HCT116 (cell line): ENCODE results near the gene YWHAE. TPM values are rescaled to one million over a fixed set of nuclear protein-coding genes. Genes with fewer than 3 reads are reported as not detected.
"Not testable (repeated sequence)": the region's sequence is repeated elsewhere in the genome, so short reads cannot be mapped to it uniquely, and the experiment has no call there.

Experiments used
- ATAC-seq: fragments of 200-7000 bp; cut with Tn5 transposase; 2 replicates; pipeline ENCODE4 v1.9.1; 2020; ENCODE audit warnings: mild to moderate bottlenecking, moderate library complexity
- BruUV-seq: library from RNA; stranded (reverse); fragments of 400-500 nt; replicated peaks from 2 replicates; lab custom pipeline; 2021; lab: Mats Ljungman, UMichigan
- CTCF ChIA-PET: fragments of 300-600 bp; sonication (Branson Sonifier 250); formaldehyde crosslinking; loops from one replicate; lab custom pipeline; 2021; ENCODE audit warnings: antibody characterized with exemption; lab: Charles Lee
- POLR2A ChIA-PET: fragments of 300-600, 350-600 bp; sonication (Branson Sonifier 250); formaldehyde crosslinking; loops from one replicate; lab custom pipeline; 2021; ENCODE audit warnings: antibody characterized with exemption; lab: Charles Lee
- RAD21 ChIA-PET, 2 experiments: fragments of 300-600 bp; sonication (Branson Sonifier 250); formaldehyde crosslinking; loops; one replicate each; lab custom pipeline; 2023; ENCODE audit warnings: low total read pairs in 2 of 2; ENCODE audit not compliant: uncharacterized antibody in 2 of 2, unreplicated experiment in 2 of 2, low non-redundant PET in 1 of 2; lab: Charles Lee
- DNase-seq: peaks from one replicate; pipeline ENCODE4 v3.0.0-alpha.2; 2010; ENCODE audit warnings: low read depth, low spot score
- H2AFZ ChIP-seq: fragments of 200-600 bp; shearing (Covaris generic), sonication (generic); 2 replicates; pipeline ENCODE4 v1.6.1; 2017; ENCODE audit warnings: low read depth, mixed run types, mixed read lengths, antibody characterized with exemption, low read length; ENCODE audit not compliant: poor library complexity, severe bottlenecking
- H3K27ac ChIP-seq: 2 replicates; pipeline ENCODE4 v1.5.1; 2012; ENCODE audit warnings: low read depth, low read length
- H3K27me3 ChIP-seq: fragments of 200-600 bp; sonication (generic); 2 replicates; pipeline ENCODE4 v1.6.1; 2016; ENCODE audit warnings: mixed run types, low read length, mixed read lengths; ENCODE audit not compliant: insufficient read depth
- H3K36me3 ChIP-seq, 2 experiments: fragments of 200-500 bp in 1 of 2; fragments of 200-600 bp in 1 of 2; sonication (Bioruptor generic) in 1 of 2; sonication (generic) in 1 of 2; 2 replicates each; pipeline versions ENCODE4 v1.5.1 to v1.6.1; 2014 to 2016; ENCODE audit warnings: low read length in 2 of 2, inconsistent platforms in 1 of 2, mixed read lengths in 1 of 2, mixed run types in 1 of 2; ENCODE audit not compliant: insufficient read depth in 2 of 2, control insufficient read depth in 1 of 2
- H3K4me1 ChIP-seq, 2 experiments: fragments of 200-600 bp in 1 of 2; sonication (generic) in 1 of 2; 2 replicates each; pipeline versions ENCODE4 v1.5.1 to v1.6.1; 2012 to 2017; ENCODE audit warnings: low read length in 2 of 2, inconsistent platforms in 1 of 2, mild to moderate bottlenecking in 1 of 2, mixed read lengths in 1 of 2, mixed run types in 1 of 2, moderate library complexity in 1 of 2; ENCODE audit not compliant: insufficient read depth in 2 of 2, control insufficient read depth in 1 of 2
- H3K4me2 ChIP-seq: fragments of 200-600 bp; sonication (generic); 2 replicates; pipeline ENCODE4 v1.6.1; 2017; ENCODE audit warnings: mixed run types, low read length, mixed read lengths
- H3K4me3 ChIP-seq, 2 experiments: fragments of 200-600 bp in 1 of 2; sonication (generic) in 1 of 2; replicated peaks in 1 of 2; 2 replicates each; pipeline ENCODE4 v1.5.1; 2011 to 2016; ENCODE audit warnings: low read length in 2 of 2, control low read depth in 1 of 2, low read depth in 1 of 2, mild to moderate bottlenecking in 1 of 2, mixed read lengths in 1 of 2, mixed run types in 1 of 2
- H3K79me2 ChIP-seq: fragments of 200-600 bp; sonication (generic); 2 replicates; pipeline ENCODE4 v1.6.1; 2017; ENCODE audit warnings: mild to moderate bottlenecking, mixed run types, low read length, moderate library complexity, mixed read lengths; ENCODE audit not compliant: insufficient read depth
- H3K9ac ChIP-seq: fragments of 200-600 bp; sonication (generic); 2 replicates; pipeline ENCODE4 v1.6.1; 2016; ENCODE audit warnings: low read length, mixed read lengths
- H3K9me2 ChIP-seq: fragments of 200-600 bp; sonication (generic), shearing (Covaris generic); 2 replicates; pipeline ENCODE4 v1.6.1; 2017; ENCODE audit warnings: mixed run types, mild to moderate bottlenecking, moderate library complexity; ENCODE audit not compliant: insufficient read depth
- H3K9me3 ChIP-seq, 2 experiments: fragments of 200-500 bp in 1 of 2; fragments of 200-600 bp in 1 of 2; sonication (Bioruptor generic) in 1 of 2; sonication (generic) in 1 of 2; 2 replicates each; pipeline ENCODE4 v1.6.1; 2014 to 2017; ENCODE audit warnings: low read length in 2 of 2, mixed read lengths in 2 of 2, inconsistent platforms in 1 of 2, low read depth in 1 of 2, mild to moderate bottlenecking in 1 of 2, mixed run types in 1 of 2, moderate library complexity in 1 of 2; ENCODE audit not compliant: control insufficient read depth in 1 of 2, insufficient read depth in 1 of 2
- H4K20me1 ChIP-seq: fragments of 200-600 bp; sonication (generic), shearing (Covaris generic); 2 replicates; pipeline ENCODE4 v1.6.1; 2017; ENCODE audit warnings: mixed run types, mild to moderate bottlenecking, moderate library complexity; ENCODE audit not compliant: insufficient read depth
- CBX3 ChIP-seq: IDR thresholded peaks from 2 replicates; pipeline ENCODE4 v1.6.1; 2012; ENCODE audit warnings: low read depth
- CEBPB ChIP-seq: IDR thresholded peaks from 2 replicates; pipeline ENCODE4 v1.6.1; 2012; ENCODE audit warnings: low read depth
- EGR1 ChIP-seq: IDR thresholded peaks from 2 replicates; pipeline ENCODE4 v1.6.1; 2012; ENCODE audit warnings: low read depth
- EZH2 ChIP-seq: fragments of 200-600 bp; sonication (generic); IDR thresholded peaks from 2 replicates; pipeline ENCODE4 v1.6.1; 2017; ENCODE audit warnings: antibody characterized with exemption, mixed run types
- FOSL1 ChIP-seq: IDR thresholded peaks from 2 replicates; pipeline ENCODE4 v1.6.1; 2012; ENCODE audit warnings: low read depth
- JUND ChIP-seq: IDR thresholded peaks from 2 replicates; pipeline ENCODE4 v1.6.1; 2012
- POLR2A ChIP-seq: IDR thresholded peaks from 2 replicates; pipeline ENCODE4 v1.7.0; 2011; ENCODE audit warnings: borderline replicate concordance; ENCODE audit not compliant: insufficient read depth, insufficient read length; ENCODE audit errors: extremely low read depth
- SIN3A ChIP-seq: IDR thresholded peaks from 2 replicates; pipeline ENCODE4 v1.6.1; 2012; ENCODE audit warnings: low read depth
- SRF ChIP-seq: IDR thresholded peaks from 2 replicates; pipeline ENCODE4 v1.6.1; 2012; ENCODE audit warnings: low read depth
- ZFX ChIP-seq: fragments of 450-650 bp; IDR thresholded peaks from 2 replicates; pipeline ENCODE4 v1.6.1; 2017
- ZNF274 ChIP-seq: fragments of 200-500 bp; sonication (Bioruptor generic); IDR thresholded peaks from 2 replicates; pipeline ENCODE4 v1.6.1; 2014; ENCODE audit warnings: mild to moderate bottlenecking, low read depth, low read length, inconsistent platforms
- intact Hi-C: fragments of 100-400 bp; cut with micrococcal nuclease; formaldehyde crosslinking; loops from 2 replicates; pipeline ENCODE4 v1.10.0; 2022
- total RNA-seq: library from RNA; stranded (reverse); gene quantifications from one replicate; pipeline ENCODE4 v1.2.1, GENCODE V29; 2021; ENCODE audit not compliant: unreplicated experiment
- TF ChIP-seq, protein P1 (sequence below), 3 experiments: fragments of 200-600 bp in 1 of 3; sonication (generic) in 1 of 3; IDR thresholded peaks in 2 of 3; conservative IDR thresholded peaks in 1 of 3; 2 replicates each; pipeline ENCODE4 v1.5.1; 2012 to 2017; ENCODE audit warnings: low read depth in 2 of 3, low read length in 2 of 3, antibody characterized with exemption in 1 of 3, borderline replicate concordance in 1 of 3, control low read depth in 1 of 3, mild to moderate bottlenecking in 1 of 3, mixed read lengths in 1 of 3, mixed run types in 1 of 3, moderate library complexity in 1 of 3; ENCODE audit not compliant: insufficient read depth in 1 of 3

The YWHAE gene
- total RNA-seq, 1 experiment from 2014 or later: 735 TPM

DNA sequence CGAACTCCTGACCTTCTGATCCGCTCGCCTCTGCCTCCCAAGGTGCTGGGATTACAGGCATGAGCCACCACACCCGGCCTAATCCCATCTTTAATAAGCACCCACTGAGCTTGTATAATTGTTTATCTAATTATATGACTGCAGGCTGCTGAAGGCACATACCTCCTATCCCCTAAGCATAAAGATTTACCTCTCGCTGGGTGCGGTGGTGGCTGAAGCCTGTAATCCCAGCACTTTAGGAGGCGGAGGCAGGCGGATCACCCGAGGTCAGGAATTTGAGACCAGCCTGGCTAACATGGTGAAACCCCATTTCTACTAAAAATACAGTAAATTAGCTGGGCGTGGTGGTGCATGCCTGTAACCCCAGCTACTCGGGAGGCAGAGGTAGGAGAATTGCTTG is 20.1 kb upstream of the YWHAE start:
- ChIA-PET RAD21 (no interaction called here), POLR2A (no interaction called here), CTCF (no interaction called here)
- DNase-seq (no peak), ATAC-seq (no peak)
- no TSS peak for BruUV-seq
- Histone ChIP-seq H3K27ac (no peak overlapping the region), H3K27me3 (no peaks in the 10 kb centered on the region), H4K20me1 (no peaks in the 10 kb centered on the region; the same call in 1 of the 2 replicates), H3K4me1 (peaks cover 0 to 20% of the 10 kb centered on the region in 2 experiments; a peak in 3 of 4 replicates), H2AFZ (no peak overlapping the region), H3K4me2 (no peak overlapping the region), H3K36me3 (peaks cover 16 to 26% of the 10 kb centered on the region in 2 experiments), H3K9me2 (no peaks in the 10 kb centered on the region), H3K4me3 (no peak overlapping the region), H3K9me3 (no peaks in the 10 kb centered on the region), H3K9ac (no peak overlapping the region), H3K79me2 (peaks cover 46% of the 10 kb centered on the region)
- TF ChIP-seq CBX3: no peak
- TF ChIP-seq ZNF274: no peak
- no peak for TF ChIP-seq JUND
- TF ChIP-seq FOSL1: no peak
- TF ChIP-seq CEBPB: no peak
- TF ChIP-seq EZH2: no peak
- TF ChIP-seq, protein P1, sequence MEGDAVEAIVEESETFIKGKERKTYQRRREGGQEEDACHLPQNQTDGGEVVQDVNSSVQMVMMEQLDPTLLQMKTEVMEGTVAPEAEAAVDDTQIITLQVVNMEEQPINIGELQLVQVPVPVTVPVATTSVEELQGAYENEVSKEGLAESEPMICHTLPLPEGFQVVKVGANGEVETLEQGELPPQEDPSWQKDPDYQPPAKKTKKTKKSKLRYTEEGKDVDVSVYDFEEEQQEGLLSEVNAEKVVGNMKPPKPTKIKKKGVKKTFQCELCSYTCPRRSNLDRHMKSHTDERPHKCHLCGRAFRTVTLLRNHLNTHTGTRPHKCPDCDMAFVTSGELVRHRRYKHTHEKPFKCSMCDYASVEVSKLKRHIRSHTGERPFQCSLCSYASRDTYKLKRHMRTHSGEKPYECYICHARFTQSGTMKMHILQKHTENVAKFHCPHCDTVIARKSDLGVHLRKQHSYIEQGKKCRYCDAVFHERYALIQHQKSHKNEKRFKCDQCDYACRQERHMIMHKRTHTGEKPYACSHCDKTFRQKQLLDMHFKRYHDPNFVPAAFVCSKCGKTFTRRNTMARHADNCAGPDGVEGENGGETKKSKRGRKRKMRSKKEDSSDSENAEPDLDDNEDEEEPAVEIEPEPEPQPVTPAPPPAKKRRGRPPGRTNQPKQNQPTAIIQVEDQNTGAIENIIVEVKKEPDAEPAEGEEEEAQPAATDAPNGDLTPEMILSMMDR (IDR thresholded peaks at IDR 0.05 in 2 of 3, conservative IDR thresholded peaks at IDR 0.05 in 1 of 3; ENCODE audit: borderline replicate concordance in 1 of 3, insufficient read depth in 1 of 3, low read depth in 2 of 3, low read length in 2 of 3): no peak
- no peak for TF ChIP-seq EGR1
- TF ChIP-seq SIN3A: no peak
- no peak for TF ChIP-seq ZFX
- no peak for TF ChIP-seq SRF
- TF ChIP-seq POLR2A: no peak
- intact Hi-C loops: no loop called here

GRCh38 chr17:1418476-1418875 is 18.5 kb upstream of the YWHAE start:
- H3K4me3 ChIP-seq, RAD21 ChIA-PET, POLR2A ChIA-PET, H3K27me3 ChIP-seq, CTCF ChIA-PET, H2AFZ ChIP-seq, H3K4me2 ChIP-seq, intact Hi-C loops, BruUV-seq, H3K9me3 ChIP-seq, H3K9ac ChIP-seq, DNase-seq, H3K9me2 ChIP-seq, H3K27ac ChIP-seq, H4K20me1 ChIP-seq: not testable (repeated sequence)
- 0 out of 2 replicates have a peak, but pooled peaks have one; percentile 19 for ATAC-seq
- Histone ChIP-seq H3K4me1 (peaks cover 1 to 15% of the 10 kb centered on the region in 2 experiments), H3K36me3 (peaks cover 16 to 23% of the 10 kb centered on the region in 2 experiments), H3K79me2 (peaks cover 31% of the 10 kb centered on the region)
